Heart left ventricle (tissue), 16 donors: ENCODE data around the gene TDRD9. TPM values are rescaled to one million over a fixed set of nuclear protein-coding genes. Genes with fewer than 3 reads are reported as not detected.

ENCODE experiments used
- ATAC-seq, 4 donors: fragments of 200-7000 bp; cut with Tn5 transposase; one replicate each; pipeline ENCODE4 v1.9.1; 2020 to 2022; ENCODE audit warnings: moderate library complexity in 4 of 4, mild to moderate bottlenecking in 3 of 4, moderate number of reproducible peaks in 1 of 4
- DNase-seq, 5 donors: peaks; one replicate each; pipeline ENCODE4 v3.0.0-alpha.2; 2020
- H3K27ac ChIP-seq, 12 donors: fragments of 200-600 bp; sonication (generic) in 4 of 12; one replicate each; pipeline versions ENCODE4 v1.5.0 to v1.8.0; 2016 to 2022; ENCODE audit warnings: mild to moderate bottlenecking in 2 of 12
- H3K27me3 ChIP-seq, 9 donors: fragments of 200-600 bp; sonication (generic) in 2 of 9; one replicate each; pipeline versions ENCODE4 v1.5.1 to v1.8.0; 2016 to 2022; ENCODE audit warnings: mild to moderate bottlenecking in 3 of 9
- H3K36me3 ChIP-seq, 9 donors: fragments of 200-600 bp; sonication (generic) in 2 of 9; one replicate each; pipeline versions ENCODE4 v1.5.0 to v1.8.0; 2018 to 2022; ENCODE audit warnings: mild to moderate bottlenecking in 2 of 9
- H3K4me1 ChIP-seq, 12 donors: fragments of 200-600 bp; sonication (generic) in 4 of 12; one replicate each; pipeline versions ENCODE4 v1.5.0 to v1.8.0; 2016 to 2022; ENCODE audit warnings: mild to moderate bottlenecking in 3 of 12
- H3K4me3 ChIP-seq, 12 donors: fragments of 200-600 bp; sonication (generic) in 4 of 12; one replicate each; pipeline versions ENCODE4 v1.5.0 to v1.8.0; 2017 to 2022; ENCODE audit warnings: mild to moderate bottlenecking in 9 of 12, moderate library complexity in 4 of 12
- H3K9me3 ChIP-seq, 12 donors: fragments of 200-600 bp; sonication (generic) in 4 of 12; one replicate each; pipeline versions ENCODE4 v1.5.0 to v1.8.0; 2016 to 2022; ENCODE audit warnings: mild to moderate bottlenecking in 1 of 12
- CTCF ChIP-seq, 12 donors: fragments of 200-600 bp; sonication (generic) in 4 of 12; IDR thresholded peaks; one replicate each; pipeline versions ENCODE4 v1.5.0 to v1.8.0; 2018 to 2022; ENCODE audit warnings: antibody characterized with exemption in 12 of 12, mild to moderate bottlenecking in 5 of 12
- POLR2A ChIP-seq, 2 donors: fragments of 450-650 bp; IDR thresholded peaks; one replicate each; pipeline ENCODE4 v1.6.1; 2017; ENCODE audit warnings: antibody characterized with exemption in 2 of 2, mild to moderate bottlenecking in 2 of 2, moderate library complexity in 2 of 2
- WGBS, 4 donors: extraction: QIAGEN DNeasy Blood & Tissue Kit in 2 of 4; methylation state at CpG; one replicate each; pipeline versions ENCODE4 v1.1.5 to v1.1.7; 2013 to 2018; 5-methylcytosine and 5-hydroxymethylcytosine counted together
- intact Hi-C, 10 donors: fragments of 100-400 bp; cut with DNase I; formaldehyde crosslinking; loops; one replicate each; pipeline versions ENCODE4 v1.11.1 to v1.14.2; 2022
- polyA plus RNA-seq, 2 donors: library from polyadenylated mRNA; stranded (reverse); fragments of 200-250 nt; gene quantifications; one replicate each; pipeline ENCODE4 v1.2.3, GENCODE V29; 2013
- total RNA-seq, 9 donors: library from RNA; depleted of rRNA in 2 of 9; stranded (reverse); fragments of >200 nt in 2 of 9; fragmentation: NEBNext Ultra II Directional in 3 of 9; extraction: Animal tissue kit (Norgen Biotek cat#: 25700) in 3 of 9; gene quantifications; one replicate each; pipeline versions ENCODE4 v1.1.0 to v1.2.4, GENCODE V29; 2016 to 2023
- donor health status: ischemic (EF 13 %, LVEDD 7.1; RV severe dilation, severe dysfunction).
- donor health status: healthy with polysubstance abuse.
- donor health status: DM: no; HTN: yes; CAD: no.
- donor health status: DM: no; HTN: no; CAD: no.
- donor health status: ischemic (EF 25% LVEDD 6.9; RV normal size, moderate dysfunction).
- donor health status: ischemic (EF 25% LVEDD 5.7; RV mildly dilated, moderate dysfunction).
- donor health status: healthy.
- donor health status: DM: yes; HTN: yes; CAD: no.
- donor health status: ischemic (EF 35%, LVEDD 5.7; RV mildly dilated, moderate dysfunction).
- donor health status: nonischemic (EF 11% LVEDD 7.7; RV severe dilation, severe dysfunction).
- donor health status: DM: yes; HTN: yes; CAD: no.
- donor health status: PGD.
- donor health status: ischemic (EF 29% LVEDD 5.4; RV normal size, mild dysfunction).
- donor health status: nonischemic (EF 23%, LVEDD 6.1; RV moderate dilation, normal function).

TDRD9 gene
- total and polyA plus RNA-seq, 11 donors, result 1.1 to 9.6 (median 2.1) TPM

- ATAC-seq (peak; percentile 56 to 89 (median 84)), DNase-seq (peak; percentile 81 to 89 (median 87))
- TF ChIP-seq POLR2A (IDR thresholded peaks at IDR 0.05), result no peak
- peak in 11 of 12 donors; percentile 98 to 100 (median 99) for TF ChIP-seq CTCF (IDR thresholded peaks at IDR 0.05)
- Histone ChIP-seq H3K9me3 (peaks cover 0 to 9% (median 0%) of the 10 kb centered on the region in 12 donors), H3K4me3 (no peak overlapping the region), H3K27ac (no peak overlapping the region), H3K36me3 (no peaks in the 10 kb centered on the region), H3K27me3 (peaks cover 0 to 9% (median 2%) of the 10 kb centered on the region in 9 donors), H3K4me1 (peaks cover 0 to 15% (median 3%) of the 10 kb centered on the region in 12 donors)
- WGBS, 4 donors, result 0 to 3% (median 1%) methylated on average over 7 of the region's 7 CpGs
- intact Hi-C loops, result loop anchor here in 9 of 10 donors (1.0 to 10.0 kb wide), 12 partner anchors 53 to 567 kb away; no protein-coding TSS in a partner anchor
Observed at GRCh38 chr14:104078031-104078455, 149.8 kb downstream of the TDRD9 start.

- ATAC-seq, result no peak
Observed at GRCh38 chr14:104080376-104081260, 152.4 kb downstream of the TDRD9 start.

DNA sequence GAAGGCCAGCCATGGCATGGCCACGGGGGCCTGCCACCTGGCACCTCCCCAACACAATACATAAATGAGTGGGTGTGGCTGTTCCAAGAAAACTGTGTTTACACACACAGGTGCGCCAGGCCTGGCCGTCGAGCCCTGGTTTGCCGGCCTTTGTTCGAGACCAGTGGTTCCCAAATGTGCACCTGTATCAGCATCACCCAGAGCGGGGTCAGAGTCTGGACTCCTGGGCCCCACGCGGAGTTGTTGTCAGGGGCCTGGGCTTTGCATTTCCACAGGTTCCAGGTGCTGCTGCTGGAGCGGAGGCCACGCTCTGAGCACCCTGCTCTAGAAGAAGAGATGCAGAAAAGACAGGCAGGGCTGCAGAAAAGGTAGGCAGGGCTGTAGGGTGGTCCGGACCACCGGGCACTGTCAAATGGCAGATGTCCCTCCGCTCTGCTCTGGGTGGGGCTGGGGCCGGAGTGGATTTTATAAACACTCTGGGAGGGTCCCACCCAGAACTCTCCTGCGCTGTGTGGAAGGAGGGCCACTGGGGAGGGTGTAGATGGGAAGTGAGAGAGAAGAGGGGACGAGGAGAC, 153.1 kb downstream of the TDRD9 start:
- Histone ChIP-seq H3K4me1 (peaks cover 0 to 44% (median 11%) of the 10 kb centered on the region in 12 donors), H3K27me3 (peaks cover 0 to 12% (median 9%) of the 10 kb centered on the region in 9 donors), H3K27ac (no peak overlapping the region), H3K4me3 (no peak overlapping the region), H3K36me3 (no peaks in the 10 kb centered on the region), H3K9me3 (no peaks in the 10 kb centered on the region)
- 91 to 94% (median 92%) methylated on average over 16 to 17 of the region's 17 CpGs for WGBS, 4 donors
- ATAC-seq (no peak), DNase-seq (no peak)
- intact Hi-C loops, result loop anchor here in 3 of 10 donors (5.0 kb wide), 3 partner anchors 481 to 556 kb away; no protein-coding TSS in a partner anchor
- TF ChIP-seq CTCF (IDR thresholded peaks at IDR 0.05) (no peak), POLR2A (IDR thresholded peaks at IDR 0.05) (no peak)

More at GRCh38 chr14:104080376-104081260, 152.4 kb downstream of the TDRD9 start:
- Histone ChIP-seq H3K36me3 (no peaks in the 10 kb centered on the region), H3K4me3 (no peak overlapping the region), H3K27me3 (peaks cover 0 to 7% (median 2%) of the 10 kb centered on the region in 9 donors), H3K9me3 (no peaks in the 10 kb centered on the region), H3K4me1 (peaks cover 0 to 37% (median 11%) of the 10 kb centered on the region in 12 donors), H3K27ac (no peak overlapping the region)
- TF ChIP-seq POLR2A (IDR thresholded peaks at IDR 0.05) (no peak), CTCF (IDR thresholded peaks at IDR 0.05) (no peak)
- WGBS, 4 donors, result 91 to 95% (median 92%) methylated on average over 19 to 23 of the region's 23 CpGs
- no peak for DNase-seq
- intact Hi-C loops, result loop anchor here in 3 of 10 donors (5.0 kb wide), 3 partner anchors 482 to 557 kb away; no protein-coding TSS in a partner anchor
